Mesothelial cell of epicardium (in vitro differentiated cells): ENCODE results near the gene DDX1. TPM values are rescaled to one million over a fixed set of nuclear protein-coding genes. Genes with fewer than 3 reads are reported as not detected.
A peak's percentile ranks its signal among the peaks of the same experiment; 100 is the strongest.

Experiments
- DNase-seq, 2 experiments: peaks; one replicate each; pipeline ENCODE4 v3.0.0; 2021; ENCODE audit warnings: low spot score in 2 of 2; ENCODE audit not compliant: unreplicated experiment in 2 of 2
- H3K27ac Mint-ChIP-seq: 2 replicates; pipeline ENCODE4 v1.8.0; 2021; ENCODE audit warnings: mixed read lengths
- H3K27me3 Mint-ChIP-seq: 2 replicates; pipeline ENCODE4 v1.8.0; 2021; ENCODE audit warnings: low read depth, mixed read lengths
- H3K36me3 Mint-ChIP-seq: 2 replicates; pipeline ENCODE4 v1.8.0; 2021; ENCODE audit warnings: mixed read lengths
- H3K4me1 Mint-ChIP-seq: 2 replicates; pipeline ENCODE4 v1.8.0; 2021; ENCODE audit warnings: mixed read lengths
- H3K4me3 Mint-ChIP-seq: 2 replicates; pipeline ENCODE4 v1.8.0; 2021; ENCODE audit warnings: mild to moderate bottlenecking, moderate library complexity, mixed read lengths
- H3K9me3 Mint-ChIP-seq: 2 replicates; pipeline ENCODE4 v1.8.0; 2021; ENCODE audit warnings: mixed read lengths
- total RNA-seq: library from RNA; stranded (reverse); gene quantifications from 3 replicates; pipeline ENCODE4 v1.2.1, GENCODE V29; 2021
- TF ChIP-seq, protein P1 (sequence below): fragments of 200-600 bp; sonication (generic); IDR thresholded peaks from one replicate; pipeline ENCODE4 v1.5.0; 2021; ENCODE audit warnings: antibody characterized with exemption; ENCODE audit not compliant: unreplicated experiment

Gene DDX1
- total RNA-seq, 1 donor from 2014 or later: 88.9 TPM

GRCh38 chr2:15671409-15671808 lies 79.7 kb downstream of the DDX1 start:
- Mint-ChIP-seq H3K27me3 (no peaks in the 10 kb centered on the region), H3K4me1 (peaks cover 59% of the 10 kb centered on the region), H3K36me3 (no peaks in the 10 kb centered on the region), H3K27ac (no peak overlapping the region), H3K9me3 (peaks cover 5% of the 10 kb centered on the region), H3K4me3 (no peak overlapping the region)
- TF ChIP-seq, protein P1, sequence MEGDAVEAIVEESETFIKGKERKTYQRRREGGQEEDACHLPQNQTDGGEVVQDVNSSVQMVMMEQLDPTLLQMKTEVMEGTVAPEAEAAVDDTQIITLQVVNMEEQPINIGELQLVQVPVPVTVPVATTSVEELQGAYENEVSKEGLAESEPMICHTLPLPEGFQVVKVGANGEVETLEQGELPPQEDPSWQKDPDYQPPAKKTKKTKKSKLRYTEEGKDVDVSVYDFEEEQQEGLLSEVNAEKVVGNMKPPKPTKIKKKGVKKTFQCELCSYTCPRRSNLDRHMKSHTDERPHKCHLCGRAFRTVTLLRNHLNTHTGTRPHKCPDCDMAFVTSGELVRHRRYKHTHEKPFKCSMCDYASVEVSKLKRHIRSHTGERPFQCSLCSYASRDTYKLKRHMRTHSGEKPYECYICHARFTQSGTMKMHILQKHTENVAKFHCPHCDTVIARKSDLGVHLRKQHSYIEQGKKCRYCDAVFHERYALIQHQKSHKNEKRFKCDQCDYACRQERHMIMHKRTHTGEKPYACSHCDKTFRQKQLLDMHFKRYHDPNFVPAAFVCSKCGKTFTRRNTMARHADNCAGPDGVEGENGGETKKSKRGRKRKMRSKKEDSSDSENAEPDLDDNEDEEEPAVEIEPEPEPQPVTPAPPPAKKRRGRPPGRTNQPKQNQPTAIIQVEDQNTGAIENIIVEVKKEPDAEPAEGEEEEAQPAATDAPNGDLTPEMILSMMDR: no peak
- no peak for DNase-seq

- peak overlapping the region; percentile 68 for H3K27ac Mint-ChIP-seq
- DNase-seq: no peak
- peaks cover 5% of the 10 kb centered on the region for H3K9me3 Mint-ChIP-seq
- no peak overlapping the region for H3K4me3 Mint-ChIP-seq
- peaks cover 57% of the 10 kb centered on the region for H3K4me1 Mint-ChIP-seq
- TF ChIP-seq, protein P1: no peak
- no peaks in the 10 kb centered on the region for H3K36me3 Mint-ChIP-seq
- no peaks in the 10 kb centered on the region for H3K27me3 Mint-ChIP-seq
These were observed 80.5 kb downstream of the DDX1 start for GRCh38 chr2:15671842-15672815.

GRCh38 chr2:15672961-15673918 lies 81.6 kb downstream of the DDX1 start:
- H3K4me1 Mint-ChIP-seq: peaks cover 57% of the 10 kb centered on the region
- H3K27me3 Mint-ChIP-seq: no peaks in the 10 kb centered on the region
- peak overlapping the region; percentile 96 for H3K27ac Mint-ChIP-seq
- H3K9me3 Mint-ChIP-seq: peaks cover 5% of the 10 kb centered on the region
- no peaks in the 10 kb centered on the region for H3K36me3 Mint-ChIP-seq
- no peak for DNase-seq
- TF ChIP-seq, protein P1: no peak
- H3K4me3 Mint-ChIP-seq: no peak overlapping the region

DNA sequence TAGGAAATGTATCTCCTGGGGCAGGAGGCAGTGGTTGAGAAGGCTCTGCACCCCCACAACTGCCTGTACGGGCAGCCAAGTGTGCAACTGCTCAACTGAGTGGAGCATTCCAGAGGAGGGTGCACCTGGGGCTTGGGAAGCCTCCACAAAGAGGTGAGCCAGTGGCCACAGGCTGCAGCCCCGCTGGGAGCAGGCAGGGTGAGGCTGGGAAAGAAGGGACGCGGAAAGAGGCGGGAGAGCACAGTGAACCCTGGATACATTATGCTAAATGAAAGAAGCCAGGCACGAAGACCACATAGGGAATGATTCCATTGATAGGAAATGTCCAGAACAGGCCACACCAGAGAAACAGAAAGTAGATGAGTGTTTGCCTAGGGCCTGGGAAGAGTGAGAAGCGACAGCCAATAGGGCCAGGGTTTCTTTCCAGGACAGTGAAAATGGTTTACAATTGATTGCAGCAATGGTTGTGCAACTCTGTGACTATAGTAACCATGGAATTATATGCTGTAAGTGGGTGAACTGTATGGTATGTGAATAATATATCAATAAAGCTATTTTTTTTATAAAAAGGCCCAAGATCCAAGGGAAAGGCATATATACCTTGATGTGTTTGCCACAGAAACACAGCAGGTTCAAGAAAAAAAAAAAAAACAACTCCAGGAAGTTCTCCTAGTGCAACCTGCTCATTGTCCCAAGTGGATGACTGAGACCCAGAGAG lies 82.4 kb downstream of the DDX1 start:
- Mint-ChIP-seq H3K27ac (peak overlapping the region; percentile 96), H3K27me3 (no peaks in the 10 kb centered on the region), H3K4me3 (peak overlapping the region; percentile 26), H3K36me3 (no peaks in the 10 kb centered on the region), H3K9me3 (peaks cover 5% of the 10 kb centered on the region), H3K4me1 (peaks cover 52% of the 10 kb centered on the region)
- TF ChIP-seq, protein P1: no peak
- no peak for DNase-seq
